ENCODE measurements around the gene GGA2. TPM values are rescaled to one million over a fixed set of nuclear protein-coding genes. Genes with fewer than 3 reads are reported as not detected.

GGA2 gene
- total and polyA plus RNA-seq, 8 donors: 42.4 to 93.3 (median 67.0) TPM

- 1 to 2% methylated on average over 5 of the region's 5 CpGs for WGBS, 2 donors
- no peak for DNase-seq
- intact Hi-C loops (cut with DNase I): no loop called here
- no peak for TF ChIP-seq CTCF (IDR thresholded peaks at IDR 0.05)
- no peaks in the 10 kb centered on the region for H3K9me3 ChIP-seq
- no peak for FAIRE-seq
- H3K4me1 ChIP-seq: peaks cover 7 to 32% (median 14%) of the 10 kb centered on the region in 3 donors
- peaks cover 0 to 3% (median 0%) of the 10 kb centered on the region in 3 donors for H3K36me3 ChIP-seq
- peak overlapping the region; percentile 80 to 96 (median 92) for H3K4me3 ChIP-seq
- peak overlapping the region; percentile 85 to 92 (median 88) for H3K27ac ChIP-seq
- ATAC-seq: peak in 1 of 4 donors; percentile 2
- no peaks in the 10 kb centered on the region for H3K27me3 ChIP-seq
Measured at GRCh38 chr16:23509441-23509754, 896 bp downstream of the GGA2 start.

GRCh38 chr16:23508589-23509440, 1.5 kb downstream of the GGA2 start:
- Histone ChIP-seq H3K36me3 (peaks cover 0 to under 1% (median 0%) of the 10 kb centered on the region in 3 donors), H3K4me1 (peaks cover 13 to 38% (median 19%) of the 10 kb centered on the region in 3 donors), H3K9me3 (no peaks in the 10 kb centered on the region), H3K27me3 (no peaks in the 10 kb centered on the region), H3K27ac (peak overlapping the region; percentile 85 to 92 (median 88)), H3K4me3 (peak overlapping the region; percentile 80 to 96 (median 92))
- no peak for TF ChIP-seq CTCF (IDR thresholded peaks at IDR 0.05)
- 7 to 9% methylated on average over 28 of the region's 28 CpGs for WGBS, 2 donors
- DNase-seq: peak in 1 of 6 donors; percentile 38
- intact Hi-C loops (cut with DNase I): no loop called here
- FAIRE-seq: no peak
- peak; percentile 6 to 24 (median 12) for ATAC-seq

- intact Hi-C loops (cut with DNase I): no loop called here
- peaks cover 31 to 59% (median 42%) of the 10 kb centered on the region in 3 donors for H3K4me1 ChIP-seq
- no peaks in the 10 kb centered on the region for H3K27me3 ChIP-seq
- H3K9me3 ChIP-seq: no peaks in the 10 kb centered on the region
- no peak for DNase-seq
- no peak for TF ChIP-seq CTCF (IDR thresholded peaks at IDR 0.05)
- H3K4me3 ChIP-seq: no peak overlapping the region
- H3K36me3 ChIP-seq: no peaks in the 10 kb centered on the region
- FAIRE-seq: no peak
- no peak for ATAC-seq
- no peak overlapping the region for H3K27ac ChIP-seq
- WGBS, 2 donors: 55 to 68% methylated on average over 8 of the region's 8 CpGs
Measured at GRCh38 chr16:23506606-23506994, 3.7 kb downstream of the GGA2 start.

GRCh38 chr16:23505671-23506605, 4.4 kb downstream of the GGA2 start:
- WGBS, 2 donors: 52 to 59% methylated on average over 7 of the region's 7 CpGs
- no peak for FAIRE-seq
- Histone ChIP-seq H3K36me3 (no peaks in the 10 kb centered on the region), H3K4me3 (no peak overlapping the region), H3K27ac (peak overlapping the region in 2 of 4 donors; percentile 64 to 72), H3K9me3 (no peaks in the 10 kb centered on the region), H3K4me1 (peaks cover 31 to 63% (median 48%) of the 10 kb centered on the region in 3 donors), H3K27me3 (no peaks in the 10 kb centered on the region)
- intact Hi-C loops (cut with DNase I): no loop called here
- no peak for DNase-seq
- TF ChIP-seq CTCF (IDR thresholded peaks at IDR 0.05): no peak
- no peak for ATAC-seq

All from pancreas (tissue), 10 donors.